Loucy (cell line): ENCODE measurements around the gene CHN1.

ENCODE experiments used
- H2AFZ ChIP-seq: fragments of 200-600 bp; sonication (generic); 2 replicates; pipeline ENCODE4 v1.6.0; 2016; ENCODE audit warnings: antibody characterized with exemption, mild to moderate bottlenecking, low read length, moderate library complexity
- H3F3A ChIP-seq: fragments of 200-600 bp; 2 replicates; pipeline ENCODE4 v1.6.0; 2016; ENCODE audit warnings: antibody characterized with exemption, low read depth, mild to moderate bottlenecking
- H3K27me3 ChIP-seq: fragments of 200-600 bp; sonication (generic); 2 replicates; pipeline ENCODE4 v1.6.1; 2014; ENCODE audit warnings: low read length, mild to moderate bottlenecking; ENCODE audit not compliant: insufficient read depth, poor library complexity, severe bottlenecking
- H3K36me3 ChIP-seq: fragments of 200-600 bp; sonication (generic); 2 replicates; pipeline ENCODE4 v1.6.1; 2016; ENCODE audit warnings: low read length; ENCODE audit not compliant: insufficient read depth
- H3K4me1 ChIP-seq: fragments of 200-600 bp; sonication (generic); 2 replicates; pipeline ENCODE4 v1.5.1; 2014; ENCODE audit warnings: low read length, mild to moderate bottlenecking; ENCODE audit not compliant: insufficient read depth, poor library complexity, severe bottlenecking
- H3K4me2 ChIP-seq: fragments of 200-600 bp; sonication (generic); 2 replicates; pipeline ENCODE4 v1.6.0; 2014; ENCODE audit warnings: antibody characterized with exemption, low read length, low read depth, mild to moderate bottlenecking; ENCODE audit not compliant: poor library complexity, severe bottlenecking
- H3K4me3 ChIP-seq: fragments of 200-600 bp; sonication (generic); 2 replicates; pipeline ENCODE4 v1.5.1; 2014; ENCODE audit warnings: low read length, mild to moderate bottlenecking, mixed read lengths; ENCODE audit not compliant: poor library complexity, severe bottlenecking
- H3K79me2 ChIP-seq: fragments of 200-600 bp; sonication (generic); 2 replicates; pipeline ENCODE4 v1.6.1; 2014; ENCODE audit warnings: low read length; ENCODE audit not compliant: insufficient read depth
- H3K9ac ChIP-seq: fragments of 200-600 bp; sonication (generic); 2 replicates; pipeline ENCODE4 v1.6.0; 2014; ENCODE audit warnings: mild to moderate bottlenecking, low read depth, low read length, moderate library complexity; ENCODE audit not compliant: poor library complexity, severe bottlenecking
- H3K9me2 ChIP-seq: fragments of 200-600 bp; sonication (generic); replicated peaks from 2 replicates; pipeline ENCODE4 v1.6.1; 2016; ENCODE audit warnings: low read depth, low read length, mixed read lengths
- H3K9me3 ChIP-seq: fragments of 200-600 bp; sonication (generic); 2 replicates; pipeline ENCODE4 v1.6.1; 2014; ENCODE audit warnings: mild to moderate bottlenecking, antibody characterized with exemption, low read length, low read depth; ENCODE audit not compliant: insufficient read depth
- H4K20me1 ChIP-seq: fragments of 200-600 bp; sonication (generic); 2 replicates; pipeline ENCODE4 v1.6.0; 2014; ENCODE audit warnings: antibody characterized with exemption, low read length, mild to moderate bottlenecking; ENCODE audit not compliant: insufficient read depth, poor library complexity, severe bottlenecking
- CTCF ChIP-seq: fragments of 200-600 bp; sonication (generic); conservative IDR thresholded peaks from 2 replicates; pipeline ENCODE4 v1.5.1; 2014; ENCODE audit warnings: mild to moderate bottlenecking, antibody characterized with exemption, low read length
- EZH2phosphoT487 ChIP-seq: fragments of 200-600 bp; IDR thresholded peaks from 2 replicates; pipeline ENCODE4 v1.6.1; 2018; ENCODE audit warnings: antibody characterized with exemption, mild to moderate bottlenecking, moderate library complexity, borderline replicate concordance

The CHN1 gene

GRCh38 chr2:174951745-174952144 lies 53.4 kb downstream of the CHN1 start:
- TF ChIP-seq CTCF, result no peak
- Histone ChIP-seq H2AFZ (no peak overlapping the region), H3K36me3 (no peaks in the 10 kb centered on the region), H3K79me2 (no peaks in the 10 kb centered on the region), H3K9me3 (no peaks in the 10 kb centered on the region), H3K9me2 (no peaks in the 10 kb centered on the region), H3K9ac (no peak overlapping the region), H3K27me3 (no peaks in the 10 kb centered on the region), H3F3A (no peaks in the 10 kb centered on the region), H3K4me3 (no peak overlapping the region), H4K20me1 (no peaks in the 10 kb centered on the region), H3K4me1 (peaks cover 4% of the 10 kb centered on the region), H3K4me2 (no peak overlapping the region)

DNA sequence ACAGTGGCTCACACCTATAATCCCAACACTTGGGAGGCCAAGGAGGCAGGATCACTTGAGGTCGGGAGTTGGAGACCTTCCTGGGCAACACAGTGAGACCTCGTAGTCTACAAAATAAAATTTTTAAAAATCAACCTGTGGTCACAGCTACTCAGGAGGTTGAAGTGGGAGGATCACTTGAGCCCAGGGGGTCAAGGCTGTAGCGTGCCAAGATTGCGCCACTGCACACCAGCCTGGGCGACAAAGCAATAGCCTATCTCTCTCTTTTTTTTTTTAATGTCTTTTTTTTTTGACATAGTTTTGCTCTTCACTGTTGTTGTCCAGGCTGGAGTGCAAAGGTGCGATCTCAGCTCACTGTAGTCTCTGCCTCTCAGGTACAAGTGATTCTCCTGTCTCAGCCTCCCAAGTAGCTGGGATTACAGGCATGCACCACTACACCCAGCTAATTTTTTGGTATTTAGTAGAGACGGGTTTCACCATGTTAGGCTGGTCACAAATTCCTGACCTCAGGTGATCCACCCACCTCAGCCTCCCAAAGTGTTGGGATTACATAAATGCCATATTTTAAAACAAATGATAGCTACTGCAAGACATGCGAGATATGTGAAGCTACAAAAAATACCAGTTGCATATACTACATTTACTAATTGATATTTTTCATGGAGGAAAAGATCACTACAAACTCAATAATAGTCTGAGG lies 55.0 kb downstream of the CHN1 start:
- no peak overlapping the region for H2AFZ ChIP-seq
- H4K20me1 ChIP-seq, result no peaks in the 10 kb centered on the region
- TF ChIP-seq CTCF (no peak), EZH2phosphoT487 (no peak)
- H3K9me3 ChIP-seq, result no peaks in the 10 kb centered on the region
- no peak overlapping the region for H3K9ac ChIP-seq
- no peaks in the 10 kb centered on the region for H3K9me2 ChIP-seq
- H3K27me3 ChIP-seq, result no peaks in the 10 kb centered on the region
- H3K36me3 ChIP-seq, result no peaks in the 10 kb centered on the region
- H3K4me3 ChIP-seq, result no peak overlapping the region
- H3K4me2 ChIP-seq, result no peak overlapping the region
- no peaks in the 10 kb centered on the region for H3F3A ChIP-seq
- H3K79me2 ChIP-seq, result no peaks in the 10 kb centered on the region
- H3K4me1 ChIP-seq, result peaks cover 4% of the 10 kb centered on the region

GRCh38 chr2:174945601-174946260 lies 59.5 kb downstream of the CHN1 start:
- Histone ChIP-seq H3K9me3 (no peaks in the 10 kb centered on the region), H3K4me2 (no peak overlapping the region), H2AFZ (no peak overlapping the region), H4K20me1 (no peaks in the 10 kb centered on the region), H3K79me2 (no peaks in the 10 kb centered on the region), H3K4me3 (no peak overlapping the region), H3K36me3 (no peaks in the 10 kb centered on the region), H3F3A (no peaks in the 10 kb centered on the region), H3K4me1 (no peaks in the 10 kb centered on the region), H3K9ac (no peak overlapping the region), H3K27me3 (no peaks in the 10 kb centered on the region), H3K9me2 (no peaks in the 10 kb centered on the region)
- no peak for TF ChIP-seq EZH2phosphoT487
- TF ChIP-seq CTCF, result no peak
